ENCODE results near the gene IL27RA. TPM values are rescaled to one million over a fixed set of nuclear protein-coding genes. Genes with fewer than 3 reads are reported as not detected.

The IL27RA gene
- total RNA-seq, 2 donors from 2014 or later = 3.5 to 3.7 TPM

DNA sequence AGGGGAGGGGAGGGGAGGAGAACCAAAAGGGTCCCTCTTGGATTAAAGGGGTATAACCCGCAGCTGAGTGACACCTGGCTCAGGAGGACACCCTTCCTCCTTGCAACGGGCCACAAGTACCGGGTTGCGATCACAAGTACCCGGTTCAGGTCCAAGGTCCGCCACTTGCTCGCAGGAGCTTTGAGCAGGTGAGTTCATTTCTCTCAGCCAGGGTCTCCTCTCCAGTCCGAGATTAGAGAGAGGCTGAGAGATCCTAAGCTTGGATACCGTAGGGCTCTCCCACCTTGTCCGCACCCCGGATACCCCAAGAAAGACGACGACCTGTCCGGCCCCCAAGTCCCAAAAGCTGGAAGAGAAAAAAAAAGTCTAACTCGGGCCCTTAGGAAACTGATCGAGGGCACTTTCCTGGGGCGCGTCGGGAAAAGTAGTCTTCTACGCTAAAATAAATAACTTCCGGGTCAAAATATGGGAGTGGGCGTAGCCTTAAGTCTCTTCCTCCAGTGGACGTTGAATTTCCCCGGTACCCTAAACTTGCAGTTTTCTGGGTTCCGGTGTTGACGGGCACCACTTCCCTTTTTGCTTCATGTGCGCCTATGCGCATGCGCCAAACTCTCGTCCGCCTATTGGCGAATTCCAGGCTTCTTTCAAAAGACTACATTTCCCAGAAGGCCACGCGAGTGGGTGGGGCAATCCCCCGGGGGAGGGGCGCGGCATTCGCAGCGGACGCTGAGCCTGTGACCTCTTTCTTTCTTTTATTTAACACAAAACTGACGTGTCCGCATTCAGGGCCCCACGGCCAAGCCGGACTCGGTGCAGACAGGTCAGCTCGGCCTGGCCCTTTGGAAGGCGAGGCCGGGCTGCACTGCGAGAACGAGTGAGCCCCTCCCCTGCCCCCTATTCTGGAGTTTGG is 49.6 kb downstream of the IL27RA start:
- H3K4me3 ChIP-seq = peak overlapping the region; percentile 67 to 72
- no peaks in the 10 kb centered on the region for H3K9me3 ChIP-seq
- peak; percentile 100 for DNase-seq (ENCODE audit: low spot score)
- peaks cover 0 to 19% of the 10 kb centered on the region in 2 donors for H3K4me1 ChIP-seq
- peak overlapping the region; percentile 88 to 95 for H3K27ac ChIP-seq
- no peaks in the 10 kb centered on the region for H3K27me3 ChIP-seq
- no peaks in the 10 kb centered on the region for H3K36me3 ChIP-seq
- TF ChIP-seq CTCF (IDR thresholded peaks at IDR 0.05) = no peak

DNA sequence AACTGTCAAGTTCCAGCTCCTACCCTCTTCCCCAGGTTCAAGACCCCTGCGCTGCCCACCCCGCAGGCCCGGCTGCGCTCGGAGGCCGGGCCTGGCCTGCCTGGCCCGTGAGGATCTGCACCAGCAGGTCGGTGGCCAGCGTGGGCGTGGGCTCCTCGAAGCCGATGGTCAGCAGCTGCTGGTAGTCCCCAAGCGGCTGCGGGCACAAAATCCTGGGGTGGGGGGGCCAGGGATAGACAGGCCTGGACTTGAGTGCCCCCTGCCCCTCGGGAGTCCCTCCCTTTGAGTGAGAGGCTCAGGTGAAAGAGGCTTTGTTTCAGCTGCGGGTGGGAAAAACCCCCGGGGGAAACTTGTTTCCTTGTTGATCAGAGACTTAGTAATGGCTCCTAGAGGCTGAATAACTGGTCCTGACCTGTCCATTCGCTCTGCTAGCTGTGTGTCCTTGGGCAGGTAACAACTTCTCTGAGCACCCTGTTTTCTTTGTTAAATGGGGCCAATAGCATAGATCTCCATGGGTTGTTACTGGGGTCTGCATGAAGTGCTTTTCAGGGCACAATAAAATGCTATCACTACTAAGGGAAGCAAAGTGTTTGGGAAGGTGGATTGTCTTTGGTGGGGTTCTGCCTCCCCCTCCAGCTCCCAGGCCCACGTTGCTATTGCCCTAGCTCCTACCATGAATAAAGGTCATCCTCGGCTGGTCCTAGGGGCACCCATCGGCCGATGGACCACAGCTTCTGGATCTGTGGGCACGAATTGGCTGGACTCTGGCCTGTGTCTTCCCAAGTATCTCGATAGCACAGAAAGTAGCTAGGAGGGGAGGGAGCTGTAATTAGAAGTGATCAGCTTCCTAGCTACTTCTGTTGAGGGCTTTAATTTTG is 50.5 kb downstream of the IL27RA start:
- peak overlapping the region; percentile 88 to 95 for H3K27ac ChIP-seq
- peak overlapping the region; percentile 67 to 72 for H3K4me3 ChIP-seq
- H3K9me3 ChIP-seq = no peaks in the 10 kb centered on the region
- H3K4me1 ChIP-seq = peaks cover 0 to 19% of the 10 kb centered on the region in 2 donors
- H3K27me3 ChIP-seq = no peaks in the 10 kb centered on the region
- peak; percentile 61 for DNase-seq (ENCODE audit: low spot score)
- no peak for TF ChIP-seq CTCF (IDR thresholded peaks at IDR 0.05)
- H3K36me3 ChIP-seq = no peaks in the 10 kb centered on the region

GRCh38 chr19:14082675-14082960 is 51.1 kb downstream of the IL27RA start:
- Histone ChIP-seq H3K27me3 (no peaks in the 10 kb centered on the region), H3K4me3 (peak overlapping the region in 1 of 2 donors; percentile 67), H3K9me3 (no peaks in the 10 kb centered on the region), H3K27ac (no peak overlapping the region), H3K4me1 (peaks cover 0 to 19% of the 10 kb centered on the region in 2 donors), H3K36me3 (no peaks in the 10 kb centered on the region)
- TF ChIP-seq CTCF (IDR thresholded peaks at IDR 0.05) = no peak
- DNase-seq (ENCODE audit: low spot score) = no peak

- Histone ChIP-seq H3K27me3 (no peaks in the 10 kb centered on the region), H3K4me1 (peaks cover 0 to 22% of the 10 kb centered on the region in 2 donors), H3K9me3 (no peaks in the 10 kb centered on the region), H3K27ac (no peak within 1 kb of the TSS), H3K36me3 (peaks cover 8% of the 10 kb centered on the region), H3K4me3 (no peak within 1 kb of the TSS)
- no peak for DNase-seq (ENCODE audit: low spot score)
- TF ChIP-seq CTCF (IDR thresholded peaks at IDR 0.05) = no peak
These were observed 53.9 kb downstream of the IL27RA start, which contains the start of gene C19orf67 for GRCh38 chr19:14085309-14085995. TSS of gene C19orf67 (minus strand) at chr19:14085783. CDS start at chr19:14085627, 156 bp downstream.

GRCh38 chr19:14086098-14086497 is 54.5 kb downstream of the IL27RA start:
- no peaks in the 10 kb centered on the region for H3K27me3 ChIP-seq
- no peak overlapping the region for H3K4me3 ChIP-seq
- no peak for DNase-seq (ENCODE audit: low spot score)
- H3K4me1 ChIP-seq = peaks cover 0 to 17% of the 10 kb centered on the region in 2 donors
- no peak overlapping the region for H3K27ac ChIP-seq
- no peak for TF ChIP-seq CTCF (IDR thresholded peaks at IDR 0.05)
- H3K36me3 ChIP-seq = peaks cover 8% of the 10 kb centered on the region
- H3K9me3 ChIP-seq = no peaks in the 10 kb centered on the region

All from right atrium auricular region (tissue), 2 donors.